ENCODE data around the gene COX4I2. TPM values are rescaled to one million over a fixed set of nuclear protein-coding genes. Genes with fewer than 3 reads are reported as not detected.

Gene COX4I2
- total RNA-seq, 2 experiments from 2014 or later: not detected

- H3K9me3 Mint-ChIP-seq: no peaks in the 10 kb centered on the region
- peak overlapping the region; percentile 93 for H3K27ac Mint-ChIP-seq
- no peaks in the 10 kb centered on the region for H3K27me3 Mint-ChIP-seq
- DNase-seq: peak; percentile 84
- H3K4me3 Mint-ChIP-seq: peak overlapping the region; percentile 76
- CTCF ChIA-PET: interaction anchor here (0.7 to 5.3 kb wide), 11 partner anchors 9 to 63 kb away, joined by 3 to 109 read pairs (median 10); partner anchors contain the start of gene BCL2L1
- H3K36me3 Mint-ChIP-seq (ENCODE audit: low read depth): peaks cover 61% of the 10 kb centered on the region
- peaks cover 86% of the 10 kb centered on the region for H3K4me1 Mint-ChIP-seq
- POLR2A ChIA-PET: interaction anchor here (0.7 to 10.1 kb wide), 19 partner anchors 8 to 159 kb away, joined by 3 to 206 read pairs (median 6); partner anchors contain the start of genes BCL2L1 and TPX2
Measured at GRCh38 chr20:31674895-31675827, 37.4 kb downstream of the COX4I2 start.

GRCh38 chr20:31675828-31676608 is 38.3 kb downstream of the COX4I2 start:
- H3K9me3 Mint-ChIP-seq: no peaks in the 10 kb centered on the region
- H3K36me3 Mint-ChIP-seq (ENCODE audit: low read depth): peaks cover 65% of the 10 kb centered on the region
- ChIA-PET CTCF (interaction anchor here (0.9 to 5.3 kb wide), 9 partner anchors 8 to 113 kb away, joined by 3 to 109 read pairs (median 17); partner anchors contain the start of gene BCL2L1), POLR2A (interaction anchor here (0.7 to 10.1 kb wide), 19 partner anchors 9 to 160 kb away, joined by 3 to 206 read pairs (median 6); partner anchors contain the start of genes BCL2L1 and TPX2)
- peak overlapping the region; percentile 76 for H3K4me3 Mint-ChIP-seq
- H3K27ac Mint-ChIP-seq: peak overlapping the region; percentile 93
- no peaks in the 10 kb centered on the region for H3K27me3 Mint-ChIP-seq
- peak; percentile 86 for DNase-seq
- H3K4me1 Mint-ChIP-seq: peaks cover 92% of the 10 kb centered on the region

- peaks cover 93% of the 10 kb centered on the region for H3K4me1 Mint-ChIP-seq
- peaks cover 66% of the 10 kb centered on the region for H3K36me3 Mint-ChIP-seq (ENCODE audit: low read depth)
- no peak for DNase-seq
- no peaks in the 10 kb centered on the region for H3K9me3 Mint-ChIP-seq
- CTCF ChIA-PET: interaction anchor here (0.9 to 5.3 kb wide), 7 partner anchors 8 to 114 kb away, joined by 3 to 109 read pairs (median 20); partner anchors contain the start of gene BCL2L1
- H3K4me3 Mint-ChIP-seq: peak overlapping the region; percentile 50
- peak overlapping the region; percentile 93 for H3K27ac Mint-ChIP-seq
- POLR2A ChIA-PET: interaction anchor here (1.4 to 10.1 kb wide), 12 partner anchors 9 to 104 kb away, joined by 4 to 206 read pairs (median 7); partner anchors contain the start of gene BCL2L1
- H3K27me3 Mint-ChIP-seq: no peaks in the 10 kb centered on the region
Measured at GRCh38 chr20:31676609-31676989, 38.9 kb downstream of the COX4I2 start.

GRCh38 chr20:31677553-31678260 is 40.0 kb downstream of the COX4I2 start:
- CTCF ChIA-PET: interaction anchor here (2.8 to 5.3 kb wide), 5 partner anchors 7 to 45 kb away, joined by 17 to 109 read pairs (median 23); partner anchors contain the start of gene BCL2L1
- Mint-ChIP-seq H3K27ac (peak overlapping the region; percentile 93), H3K9me3 (no peaks in the 10 kb centered on the region), H3K4me3 (no peak overlapping the region), H3K36me3 (ENCODE audit: low read depth) (peaks cover 62% of the 10 kb centered on the region), H3K4me1 (peaks cover 92% of the 10 kb centered on the region), H3K27me3 (no peaks in the 10 kb centered on the region)
- DNase-seq: no peak
- POLR2A ChIA-PET: interaction anchor here (0.8 to 10.1 kb wide), 6 partner anchors 13 to 105 kb away, joined by 3 to 206 read pairs (median 6); partner anchors contain the start of gene BCL2L1

GRCh38 chr20:31678389-31679356 is 41.0 kb downstream of the COX4I2 start:
- peaks cover 92% of the 10 kb centered on the region for H3K4me1 Mint-ChIP-seq
- peak overlapping the region; percentile 93 for H3K27ac Mint-ChIP-seq
- H3K9me3 Mint-ChIP-seq: no peaks in the 10 kb centered on the region
- POLR2A ChIA-PET: interaction anchor here (0.8 to 10.1 kb wide), 5 partner anchors 12 to 45 kb away, joined by 3 to 206 read pairs (median 4); partner anchors contain the start of gene BCL2L1
- DNase-seq: no peak
- peaks cover 65% of the 10 kb centered on the region for H3K36me3 Mint-ChIP-seq (ENCODE audit: low read depth)
- CTCF ChIA-PET: interaction anchor here (0.6 to 1.7 kb wide), 3 partner anchors 17 to 65 kb away, joined by 3 to 16 read pairs (median 5); no protein-coding TSS in a partner anchor
- peak overlapping the region; percentile 6 for H3K4me3 Mint-ChIP-seq
- no peaks in the 10 kb centered on the region for H3K27me3 Mint-ChIP-seq

GRCh38 chr20:31679357-31680285 is 41.9 kb downstream of the COX4I2 start:
- Mint-ChIP-seq H3K9me3 (no peaks in the 10 kb centered on the region), H3K4me3 (no peak overlapping the region), H3K36me3 (ENCODE audit: low read depth) (peaks cover 70% of the 10 kb centered on the region), H3K27ac (peak overlapping the region; percentile 93), H3K4me1 (peaks cover 92% of the 10 kb centered on the region), H3K27me3 (no peaks in the 10 kb centered on the region)
- no peak for DNase-seq
- ChIA-PET CTCF (interaction anchor here (0.6 to 1.7 kb wide), 7 partner anchors 11 to 66 kb away, joined by 3 to 16 read pairs (median 3); no protein-coding TSS in a partner anchor), POLR2A (interaction anchor here (1.1 to 2.3 kb wide), 2 partner anchors 17 to 44 kb away, joined by 4 to 13 read pairs; partner anchors contain the start of gene BCL2L1)

- Mint-ChIP-seq H3K27me3 (no peaks in the 10 kb centered on the region), H3K4me3 (no peak overlapping the region), H3K27ac (peak overlapping the region; percentile 93), H3K9me3 (no peaks in the 10 kb centered on the region), H3K4me1 (peaks cover 91% of the 10 kb centered on the region), H3K36me3 (ENCODE audit: low read depth) (peaks cover 69% of the 10 kb centered on the region)
- no peak for DNase-seq
- CTCF ChIA-PET: interaction anchor here (0.8 to 1.7 kb wide), 5 partner anchors 12 to 43 kb away, joined by 3 to 16 read pairs (median 5); no protein-coding TSS in a partner anchor
- POLR2A ChIA-PET: interaction anchor here (2.3 kb wide), 1 partner anchor 43 kb away, joined by 13 read pairs; the partner anchor contains the start of gene BCL2L1
Measured at GRCh38 chr20:31680286-31681127, 42.8 kb downstream of the COX4I2 start.

GRCh38 chr20:31681128-31681727 is 43.5 kb downstream of the COX4I2 start:
- H3K4me3 Mint-ChIP-seq: no peak overlapping the region
- POLR2A ChIA-PET: interaction anchor here (1.9 to 2.3 kb wide), 2 partner anchors 18 to 42 kb away, joined by 9 to 13 read pairs; partner anchors contain the start of gene BCL2L1
- DNase-seq: no peak
- CTCF ChIA-PET: interaction anchor here (2.1 kb wide), 1 partner anchor 20 kb away, joined by 8 read pairs; no protein-coding TSS in a partner anchor
- H3K27ac Mint-ChIP-seq: peak overlapping the region; percentile 93
- H3K9me3 Mint-ChIP-seq: no peaks in the 10 kb centered on the region
- peaks cover 93% of the 10 kb centered on the region for H3K4me1 Mint-ChIP-seq
- H3K36me3 Mint-ChIP-seq (ENCODE audit: low read depth): peaks cover 72% of the 10 kb centered on the region
- no peaks in the 10 kb centered on the region for H3K27me3 Mint-ChIP-seq

GRCh38 chr20:31681769-31682168 is 44.1 kb downstream of the COX4I2 start:
- no peaks in the 10 kb centered on the region for H3K27me3 Mint-ChIP-seq
- ChIA-PET POLR2A (interaction anchor here (1.9 kb wide), 1 partner anchor 18 kb away, joined by 9 read pairs; no protein-coding TSS in a partner anchor), CTCF (interaction anchor here (2.1 kb wide), 1 partner anchor 20 kb away, joined by 8 read pairs; no protein-coding TSS in a partner anchor)
- DNase-seq: no peak
- peak overlapping the region; percentile 93 for H3K27ac Mint-ChIP-seq
- H3K36me3 Mint-ChIP-seq (ENCODE audit: low read depth): peaks cover 73% of the 10 kb centered on the region
- H3K9me3 Mint-ChIP-seq: no peaks in the 10 kb centered on the region
- no peak overlapping the region for H3K4me3 Mint-ChIP-seq
- peaks cover 93% of the 10 kb centered on the region for H3K4me1 Mint-ChIP-seq

Data from activated CD4-positive, alpha-beta memory T cell treated with anti-CD3 and anti-CD28 coated beads, Interleukin-2, amount 10 ng/mL, durations not matched to agents 7 days and 5 days (primary cell).